SH-SY5Y (cell line): ENCODE results near the gene CLUH.

Experiments
- GATA2 ChIP-seq: IDR thresholded peaks from 2 replicates; pipeline ENCODE4 v1.6.1; 2011; ENCODE audit warnings: mild to moderate bottlenecking, low read depth, low read length
- GATA3 ChIP-seq: IDR thresholded peaks from 2 replicates; pipeline ENCODE4 v1.6.1; 2011; ENCODE audit warnings: low read depth, mild to moderate bottlenecking, low read length, moderate library complexity

GRCh38 chr17:2693561-2694380 lies 17.8 kb downstream of the CLUH start:
- TF ChIP-seq GATA2 = no peak
- no peak for TF ChIP-seq GATA3
